HG03025 (cell line): ENCODE results near the gene ZMYND12.

ENCODE experiments used
- ATAC-seq: cut with Tn5 transposase; IDR thresholded peaks from one replicate; pipeline ENCODE4 v1.9.1; 2021; ENCODE audit warnings: mild to moderate bottlenecking, moderate library complexity; ENCODE audit not compliant: unreplicated experiment, low FRiP score

The ZMYND12 gene

DNA sequence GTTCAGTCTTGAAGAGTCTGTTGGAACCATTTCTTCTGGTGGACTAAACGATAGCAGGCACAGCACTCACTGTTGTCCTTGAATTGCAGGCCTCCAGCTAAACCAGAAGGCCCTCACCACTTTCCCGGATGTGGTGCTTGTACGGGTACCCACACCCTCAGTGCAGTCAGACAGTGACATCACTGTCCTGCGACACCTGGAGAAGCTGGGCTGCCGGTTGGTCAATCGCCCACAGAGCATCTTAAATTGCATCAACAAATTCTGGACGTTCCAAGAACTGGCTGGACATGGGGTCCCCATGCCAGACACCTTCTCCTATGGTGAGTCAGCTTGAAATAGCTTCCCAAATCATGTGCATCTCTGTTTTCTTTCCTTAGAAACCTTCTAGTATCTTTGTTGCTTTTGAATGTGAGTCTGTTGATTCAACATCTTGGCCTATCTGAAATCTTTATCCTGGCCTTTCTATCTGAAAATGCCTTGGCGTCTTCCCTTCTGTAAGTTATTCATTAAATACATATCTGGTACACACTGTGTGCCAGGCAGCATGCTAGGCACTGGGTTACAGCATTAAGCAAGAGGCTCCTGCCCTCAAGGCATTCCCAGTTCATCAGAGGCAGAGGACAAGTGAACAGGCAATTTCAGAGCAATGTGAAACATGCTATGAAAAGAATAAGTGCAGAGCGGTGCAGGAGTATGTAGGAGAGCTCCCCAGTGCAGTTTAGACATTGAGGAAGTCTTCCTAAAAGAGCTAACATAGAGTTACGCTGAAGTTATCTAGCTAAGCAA, 56.3 kb downstream of the ZMYND12 start:
- ATAC-seq = no peak

DNA sequence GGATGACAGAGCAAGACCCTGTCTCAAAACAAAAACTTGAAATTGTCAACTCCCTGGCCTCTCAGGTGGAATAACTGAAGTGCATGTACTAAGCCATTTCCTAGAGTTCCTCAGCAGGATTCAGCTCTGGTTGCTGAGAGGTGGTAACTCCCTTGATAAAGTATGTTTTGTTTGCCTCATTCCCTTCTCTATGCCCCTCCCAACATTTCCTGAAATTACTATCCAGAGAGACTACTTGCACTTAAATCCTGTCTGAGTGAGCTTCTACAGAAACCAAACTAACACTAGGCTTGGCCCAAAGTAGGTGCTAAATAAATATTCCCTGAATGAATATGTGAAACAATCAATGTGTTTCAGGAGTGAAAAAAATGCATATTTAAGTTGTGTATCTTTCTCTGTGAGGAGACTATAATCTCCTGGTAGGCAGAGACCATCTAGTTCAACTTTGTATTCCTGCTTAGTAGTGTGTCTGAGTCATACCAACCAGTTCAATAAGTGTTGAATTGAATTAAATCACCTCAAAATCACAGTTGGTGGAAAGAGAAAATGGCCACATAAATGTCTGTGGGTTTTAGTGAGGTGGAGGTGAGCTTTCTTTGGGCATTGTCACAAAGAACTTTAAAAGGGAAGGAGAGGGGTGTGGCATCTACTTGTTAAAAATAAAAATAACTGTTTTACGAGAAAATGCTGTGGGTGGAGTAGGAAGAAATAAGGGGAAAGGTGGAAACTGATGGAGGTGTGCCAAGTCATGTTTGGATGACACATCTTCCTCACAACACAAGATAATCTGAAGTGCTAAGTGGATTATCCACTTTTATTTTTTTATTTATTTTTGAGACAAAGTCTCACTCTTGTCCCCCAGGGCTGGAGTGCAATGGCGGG, 62.6 kb downstream of the ZMYND12 start:
- ATAC-seq = no peak

DNA sequence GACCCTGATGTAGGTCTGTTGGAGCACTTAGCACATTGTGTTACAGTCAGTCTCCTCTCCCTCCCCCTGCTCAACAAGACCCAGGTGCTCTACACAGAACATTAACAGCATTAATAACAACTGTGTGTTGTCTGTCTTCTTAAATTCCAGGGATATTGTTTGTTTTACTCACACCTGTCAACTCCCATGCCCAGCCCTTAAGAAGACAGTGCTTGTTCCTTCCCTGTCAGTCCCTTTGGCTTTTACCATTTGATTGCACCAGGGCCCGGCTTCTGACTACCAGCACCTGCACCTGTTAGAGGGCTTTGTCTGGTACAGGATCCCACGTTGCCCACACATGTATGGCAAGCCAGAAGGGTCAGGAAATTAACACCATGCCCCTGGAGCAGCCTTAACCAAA, 63.6 kb downstream of the ZMYND12 start:
- ATAC-seq = no peak

DNA sequence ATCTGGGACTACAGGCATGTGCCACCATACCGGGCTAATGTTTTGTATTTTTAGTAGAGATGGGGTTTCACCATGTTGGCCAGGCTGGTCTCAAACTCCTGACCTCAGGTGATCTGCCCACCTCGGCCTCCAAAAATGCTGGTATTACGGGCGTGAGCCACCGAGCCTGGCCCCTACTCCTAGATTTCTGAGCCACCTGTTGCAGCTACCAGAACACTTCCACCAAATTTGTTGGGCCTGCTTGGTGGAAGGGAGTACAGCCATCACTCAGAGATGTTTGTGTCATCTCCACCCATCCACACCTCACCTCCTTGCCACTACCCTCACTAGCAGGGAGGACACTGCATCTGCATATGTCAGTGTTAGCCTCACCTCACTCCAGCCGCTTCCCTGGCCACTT, 69.8 kb downstream of the ZMYND12 start:
- ATAC-seq = no peak

DNA sequence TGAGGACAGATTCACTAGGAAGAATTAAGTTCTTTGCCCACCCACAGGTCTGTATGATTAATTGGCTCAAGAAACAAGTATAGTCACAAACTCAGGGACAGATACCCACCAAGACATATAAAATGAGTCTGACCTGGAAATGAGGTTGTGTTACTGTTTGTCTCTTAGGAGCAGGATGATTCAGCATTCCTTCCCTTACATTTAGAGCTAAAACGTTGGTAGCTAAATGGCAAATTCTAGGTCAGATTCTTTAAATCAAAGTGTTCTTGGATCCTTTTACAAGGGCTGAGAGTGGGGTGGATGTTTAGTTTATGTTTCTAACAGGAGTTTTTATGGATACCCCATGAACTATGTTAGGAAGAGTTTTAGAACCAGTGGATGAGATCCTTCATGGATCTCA, 70.5 kb downstream of the ZMYND12 start:
- ATAC-seq = no peak

DNA sequence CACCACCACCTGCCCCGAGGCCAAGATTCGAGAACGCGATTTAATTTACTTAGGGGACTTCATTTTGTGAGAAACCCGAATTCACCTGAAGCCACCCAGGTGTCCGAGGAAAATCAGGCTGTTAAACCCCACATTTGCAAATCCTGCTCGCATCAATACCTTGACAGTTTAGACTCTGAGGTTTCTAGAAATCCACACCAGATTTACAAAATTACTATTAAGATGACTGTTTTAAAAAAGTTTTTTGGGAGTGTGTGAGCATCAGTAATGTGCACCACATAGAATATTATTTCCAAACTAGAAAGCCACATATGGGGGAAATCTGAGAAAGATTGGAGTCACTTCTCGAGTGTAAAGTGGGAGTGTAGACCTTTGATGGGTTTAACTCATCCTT, 74.5 kb downstream of the ZMYND12 start:
- ATAC-seq = no peak

DNA sequence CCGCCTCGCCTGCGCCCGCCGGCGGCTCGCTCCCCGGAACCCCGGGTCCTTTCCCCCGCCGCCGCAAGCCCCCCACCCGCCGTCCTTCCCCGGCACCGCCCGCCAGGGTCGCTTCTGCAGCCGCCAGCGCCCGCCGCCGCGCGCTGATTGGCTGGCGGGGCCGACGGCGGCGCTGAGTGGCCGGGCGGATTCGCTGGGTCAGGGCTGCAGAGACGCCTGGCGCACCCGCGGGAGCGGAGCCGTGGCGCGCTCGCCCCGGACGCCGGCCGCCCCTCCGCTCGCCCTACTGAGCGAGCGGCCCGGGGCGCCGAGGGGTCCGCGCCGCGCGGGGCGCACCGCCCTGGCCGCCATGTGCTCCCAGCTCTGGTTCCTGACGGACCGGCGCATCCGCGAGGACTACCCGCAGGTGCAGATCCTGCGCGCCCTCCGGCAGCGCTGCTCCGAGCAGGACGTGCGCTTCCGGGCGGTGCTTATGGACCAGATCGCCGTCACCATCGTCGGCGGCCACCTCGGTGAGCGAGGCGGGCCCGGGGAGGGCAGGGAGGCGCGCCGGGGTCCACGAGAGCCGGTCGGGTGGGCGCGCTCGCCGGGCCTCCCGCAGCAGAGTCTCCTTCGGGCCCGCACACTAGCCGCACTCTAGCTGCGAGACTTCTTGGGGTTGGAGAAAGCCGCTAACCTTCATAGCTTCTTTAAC, 75.1 kb downstream of the ZMYND12 start, which contains the start of gene RIMKLA:
TSS of gene RIMKLA (plus strand) at position 207 of the 694 bp plus-strand sequence. CDS start at position 350, 143 bp downstream.
- ATAC-seq = peak; percentile 73
